ENCODE measurements around the gene TTC3. TPM values are rescaled to one million over a fixed set of nuclear protein-coding genes. Genes with fewer than 3 reads are reported as not detected.

The TTC3 gene
- total and polyA plus RNA-seq, 2 of the 13 experiments (the other 11 are each of a cell fraction or from before 2014, with no cell fraction given): 55.7 to 108 TPM

DNA sequence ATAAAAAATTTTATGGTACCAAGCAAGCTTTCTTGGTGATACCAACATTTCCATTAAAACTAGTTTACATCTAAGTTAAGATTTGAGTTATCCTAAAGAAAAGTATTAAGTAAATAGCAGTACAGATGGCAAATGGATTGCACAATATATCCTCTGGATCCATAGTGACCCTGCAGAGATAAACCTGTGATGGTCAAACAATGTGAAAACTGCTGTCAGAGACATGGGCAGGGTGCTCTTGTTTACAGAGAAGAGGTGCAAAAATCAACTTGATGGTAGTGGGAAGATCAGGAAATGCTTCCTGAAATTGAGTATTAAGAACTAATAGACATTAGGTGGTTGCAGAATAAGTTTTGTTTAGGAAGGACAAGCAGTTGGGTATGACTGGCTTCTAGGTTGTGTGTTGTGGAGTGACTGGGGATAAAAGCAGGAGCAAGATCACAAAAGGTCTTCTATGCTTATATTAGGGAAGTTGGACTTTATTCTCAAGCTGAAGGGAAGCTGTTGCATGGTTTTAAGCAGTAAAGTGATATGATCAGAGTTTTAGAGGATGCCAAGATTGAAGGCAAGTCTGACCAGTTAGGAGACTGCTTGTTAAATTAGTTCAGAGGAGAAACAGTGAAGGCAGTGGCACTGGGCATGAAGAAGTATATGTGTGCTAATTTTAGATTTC lies 9.9 kb downstream of the TTC3 start (continued):
- TF ChIP-seq, protein P1, sequence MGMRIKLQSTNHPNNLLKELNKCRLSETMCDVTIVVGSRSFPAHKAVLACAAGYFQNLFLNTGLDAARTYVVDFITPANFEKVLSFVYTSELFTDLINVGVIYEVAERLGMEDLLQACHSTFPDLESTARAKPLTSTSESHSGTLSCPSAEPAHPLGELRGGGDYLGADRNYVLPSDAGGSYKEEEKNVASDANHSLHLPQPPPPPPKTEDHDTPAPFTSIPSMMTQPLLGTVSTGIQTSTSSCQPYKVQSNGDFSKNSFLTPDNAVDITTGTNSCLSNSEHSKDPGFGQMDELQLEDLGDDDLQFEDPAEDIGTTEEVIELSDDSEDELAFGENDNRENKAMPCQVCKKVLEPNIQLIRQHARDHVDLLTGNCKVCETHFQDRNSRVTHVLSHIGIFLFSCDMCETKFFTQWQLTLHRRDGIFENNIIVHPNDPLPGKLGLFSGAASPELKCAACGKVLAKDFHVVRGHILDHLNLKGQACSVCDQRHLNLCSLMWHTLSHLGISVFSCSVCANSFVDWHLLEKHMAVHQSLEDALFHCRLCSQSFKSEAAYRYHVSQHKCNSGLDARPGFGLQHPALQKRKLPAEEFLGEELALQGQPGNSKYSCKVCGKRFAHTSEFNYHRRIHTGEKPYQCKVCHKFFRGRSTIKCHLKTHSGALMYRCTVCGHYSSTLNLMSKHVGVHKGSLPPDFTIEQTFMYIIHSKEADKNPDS (CRISPR knock-in tag; IDR thresholded peaks at IDR 0.05): no peak
- TF ChIP-seq, protein P2, sequence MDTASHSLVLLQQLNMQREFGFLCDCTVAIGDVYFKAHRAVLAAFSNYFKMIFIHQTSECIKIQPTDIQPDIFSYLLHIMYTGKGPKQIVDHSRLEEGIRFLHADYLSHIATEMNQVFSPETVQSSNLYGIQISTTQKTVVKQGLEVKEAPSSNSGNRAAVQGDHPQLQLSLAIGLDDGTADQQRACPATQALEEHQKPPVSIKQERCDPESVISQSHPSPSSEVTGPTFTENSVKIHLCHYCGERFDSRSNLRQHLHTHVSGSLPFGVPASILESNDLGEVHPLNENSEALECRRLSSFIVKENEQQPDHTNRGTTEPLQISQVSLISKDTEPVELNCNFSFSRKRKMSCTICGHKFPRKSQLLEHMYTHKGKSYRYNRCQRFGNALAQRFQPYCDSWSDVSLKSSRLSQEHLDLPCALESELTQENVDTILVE (CRISPR knock-in tag; IDR thresholded peaks at IDR 0.05): peak; percentile 64; the same call in 1 of the 2 replicates
- TF ChIP-seq CCAR2 (optimal IDR thresholded peaks at IDR 0.05; ENCODE audit: low read depth, low read length): no peak
- peak; percentile 87 for TF ChIP-seq ZNF644 (CRISPR knock-in tag; IDR thresholded peaks at IDR 0.05; ENCODE audit: low read depth)
- peak; percentile 70; the same call in 1 of the 2 replicates for TF ChIP-seq MIXL1 (CRISPR knock-in tag; IDR thresholded peaks at IDR 0.05)
- TF ChIP-seq SP140L (CRISPR knock-in tag; IDR thresholded peaks at IDR 0.05; ENCODE audit: borderline replicate concordance): no peak
- no peak for TF ChIP-seq HNRNPH1 (optimal IDR thresholded peaks at IDR 0.05; ENCODE audit: low read depth, low read length)
- TF ChIP-seq, protein P3, sequence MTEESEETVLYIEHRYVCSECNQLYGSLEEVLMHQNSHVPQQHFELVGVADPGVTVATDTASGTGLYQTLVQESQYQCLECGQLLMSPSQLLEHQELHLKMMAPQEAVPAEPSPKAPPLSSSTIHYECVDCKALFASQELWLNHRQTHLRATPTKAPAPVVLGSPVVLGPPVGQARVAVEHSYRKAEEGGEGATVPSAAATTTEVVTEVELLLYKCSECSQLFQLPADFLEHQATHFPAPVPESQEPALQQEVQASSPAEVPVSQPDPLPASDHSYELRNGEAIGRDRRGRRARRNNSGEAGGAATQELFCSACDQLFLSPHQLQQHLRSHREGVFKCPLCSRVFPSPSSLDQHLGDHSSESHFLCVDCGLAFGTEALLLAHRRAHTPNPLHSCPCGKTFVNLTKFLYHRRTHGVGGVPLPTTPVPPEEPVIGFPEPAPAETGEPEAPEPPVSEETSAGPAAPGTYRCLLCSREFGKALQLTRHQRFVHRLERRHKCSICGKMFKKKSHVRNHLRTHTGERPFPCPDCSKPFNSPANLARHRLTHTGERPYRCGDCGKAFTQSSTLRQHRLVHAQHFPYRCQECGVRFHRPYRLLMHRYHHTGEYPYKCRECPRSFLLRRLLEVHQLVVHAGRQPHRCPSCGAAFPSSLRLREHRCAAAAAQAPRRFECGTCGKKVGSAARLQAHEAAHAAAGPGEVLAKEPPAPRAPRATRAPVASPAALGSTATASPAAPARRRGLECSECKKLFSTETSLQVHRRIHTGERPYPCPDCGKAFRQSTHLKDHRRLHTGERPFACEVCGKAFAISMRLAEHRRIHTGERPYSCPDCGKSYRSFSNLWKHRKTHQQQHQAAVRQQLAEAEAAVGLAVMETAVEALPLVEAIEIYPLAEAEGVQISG (CRISPR knock-in tag; IDR thresholded peaks at IDR 0.05): 0 out of 2 replicates have a peak, but pooled peaks have one; percentile 32
- TF ChIP-seq, protein P4, sequence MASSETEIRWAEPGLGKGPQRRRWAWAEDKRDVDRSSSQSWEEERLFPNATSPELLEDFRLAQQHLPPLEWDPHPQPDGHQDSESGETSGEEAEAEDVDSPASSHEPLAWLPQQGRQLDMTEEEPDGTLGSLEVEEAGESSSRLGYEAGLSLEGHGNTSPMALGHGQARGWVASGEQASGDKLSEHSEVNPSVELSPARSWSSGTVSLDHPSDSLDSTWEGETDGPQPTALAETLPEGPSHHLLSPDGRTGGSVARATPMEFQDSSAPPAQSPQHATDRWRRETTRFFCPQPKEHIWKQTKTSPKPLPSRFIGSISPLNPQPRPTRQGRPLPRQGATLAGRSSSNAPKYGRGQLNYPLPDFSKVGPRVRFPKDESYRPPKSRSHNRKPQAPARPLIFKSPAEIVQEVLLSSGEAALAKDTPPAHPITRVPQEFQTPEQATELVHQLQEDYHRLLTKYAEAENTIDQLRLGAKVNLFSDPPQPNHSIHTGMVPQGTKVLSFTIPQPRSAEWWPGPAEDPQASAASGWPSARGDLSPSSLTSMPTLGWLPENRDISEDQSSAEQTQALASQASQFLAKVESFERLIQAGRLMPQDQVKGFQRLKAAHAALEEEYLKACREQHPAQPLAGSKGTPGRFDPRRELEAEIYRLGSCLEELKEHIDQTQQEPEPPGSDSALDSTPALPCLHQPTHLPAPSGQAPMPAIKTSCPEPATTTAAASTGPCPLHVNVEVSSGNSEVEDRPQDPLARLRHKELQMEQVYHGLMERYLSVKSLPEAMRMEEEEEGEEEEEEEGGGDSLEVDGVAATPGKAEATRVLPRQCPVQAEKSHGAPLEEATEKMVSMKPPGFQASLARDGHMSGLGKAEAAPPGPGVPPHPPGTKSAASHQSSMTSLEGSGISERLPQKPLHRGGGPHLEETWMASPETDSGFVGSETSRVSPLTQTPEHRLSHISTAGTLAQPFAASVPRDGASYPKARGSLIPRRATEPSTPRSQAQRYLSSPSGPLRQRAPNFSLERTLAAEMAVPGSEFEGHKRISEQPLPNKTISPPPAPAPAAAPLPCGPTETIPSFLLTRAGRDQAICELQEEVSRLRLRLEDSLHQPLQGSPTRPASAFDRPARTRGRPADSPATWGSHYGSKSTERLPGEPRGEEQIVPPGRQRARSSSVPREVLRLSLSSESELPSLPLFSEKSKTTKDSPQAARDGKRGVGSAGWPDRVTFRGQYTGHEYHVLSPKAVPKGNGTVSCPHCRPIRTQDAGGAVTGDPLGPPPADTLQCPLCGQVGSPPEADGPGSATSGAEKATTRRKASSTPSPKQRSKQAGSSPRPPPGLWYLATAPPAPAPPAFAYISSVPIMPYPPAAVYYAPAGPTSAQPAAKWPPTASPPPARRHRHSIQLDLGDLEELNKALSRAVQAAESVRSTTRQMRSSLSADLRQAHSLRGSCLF (CRISPR knock-in tag; IDR thresholded peaks at IDR 0.05; ENCODE audit: borderline replicate concordance): no peak
- TF ChIP-seq, protein P5, sequence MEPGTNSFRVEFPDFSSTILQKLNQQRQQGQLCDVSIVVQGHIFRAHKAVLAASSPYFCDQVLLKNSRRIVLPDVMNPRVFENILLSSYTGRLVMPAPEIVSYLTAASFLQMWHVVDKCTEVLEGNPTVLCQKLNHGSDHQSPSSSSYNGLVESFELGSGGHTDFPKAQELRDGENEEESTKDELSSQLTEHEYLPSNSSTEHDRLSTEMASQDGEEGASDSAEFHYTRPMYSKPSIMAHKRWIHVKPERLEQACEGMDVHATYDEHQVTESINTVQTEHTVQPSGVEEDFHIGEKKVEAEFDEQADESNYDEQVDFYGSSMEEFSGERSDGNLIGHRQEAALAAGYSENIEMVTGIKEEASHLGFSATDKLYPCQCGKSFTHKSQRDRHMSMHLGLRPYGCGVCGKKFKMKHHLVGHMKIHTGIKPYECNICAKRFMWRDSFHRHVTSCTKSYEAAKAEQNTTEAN (CRISPR knock-in tag; conservative IDR thresholded peaks at IDR 0.05): 0 out of 2 replicates have a peak, but pooled peaks have one; percentile 45
- TF ChIP-seq SALL1 (CRISPR knock-in tag; IDR thresholded peaks at IDR 0.05): peak; percentile 74; the same call in 1 of the 2 replicates
- TF ChIP-seq SP1 (IDR thresholded peaks at IDR 0.05): no peak
- TF ChIP-seq SP1 (CRISPR knock-in tag; IDR thresholded peaks at IDR 0.05): no peak
- peak; percentile 47 for TF ChIP-seq TEAD3 (CRISPR knock-in tag; optimal IDR thresholded peaks at IDR 0.05; ENCODE audit: borderline replicate concordance)
- TF ChIP-seq STAG1 (CRISPR knock-in tag; IDR thresholded peaks at IDR 0.05): 0 out of 2 replicates have a peak, but pooled peaks have one; percentile 8

Data from HepG2 (cell line).